Activated T-helper 1 cell treated with anti-CD3 and anti-CD28 coated beads, Interleukin-2, amount 50 U/mL, for 16 hours (primary cell): Measurements from ENCODE around the gene EFCAB6.

ENCODE experiments used
- DNase-seq, 2 donors: peaks; one replicate each; pipeline ENCODE4 v3.0.0-alpha.2; 2020; ENCODE audit warnings: low read depth in 1 of 2, low spot score in 1 of 2

EFCAB6 gene

GRCh38 chr22:43554694-43555365 is 257.3 kb downstream of the EFCAB6 start:
- DNase-seq, result no peak

GRCh38 chr22:43554259-43554636 is 257.9 kb downstream of the EFCAB6 start:
- no peak for DNase-seq

GRCh38 chr22:43553451-43554258 is 258.4 kb downstream of the EFCAB6 start:
- no peak for DNase-seq

- DNase-seq, result no peak
Observed at GRCh38 chr22:43550672-43551071, 261.4 kb downstream of the EFCAB6 start.

- no peak for DNase-seq
Observed at GRCh38 chr22:43550024-43550620, 262.0 kb downstream of the EFCAB6 start.

GRCh38 chr22:43546186-43546585 is 265.9 kb downstream of the EFCAB6 start:
- DNase-seq, result no peak

GRCh38 chr22:43544289-43544673 is 267.8 kb downstream of the EFCAB6 start:
- no peak for DNase-seq

GRCh38 chr22:43543522-43544288 is 268.4 kb downstream of the EFCAB6 start:
- DNase-seq, result no peak

- no peak for DNase-seq
Observed at GRCh38 chr22:43542681-43543521, 269.2 kb downstream of the EFCAB6 start.

- no peak for DNase-seq
Observed at GRCh38 chr22:43541462-43542407, 270.4 kb downstream of the EFCAB6 start.

- no peak for DNase-seq
Observed at GRCh38 chr22:43541022-43541421, 271.1 kb downstream of the EFCAB6 start.

- DNase-seq, result no peak
Observed at GRCh38 chr22:43540529-43540923, 271.6 kb downstream of the EFCAB6 start.

- DNase-seq, result no peak
Observed at GRCh38 chr22:43539572-43540528, 272.3 kb downstream of the EFCAB6 start.

- DNase-seq, result no peak
Observed at GRCh38 chr22:43537019-43537585, 275.0 kb downstream of the EFCAB6 start.

- DNase-seq, result no peak
Observed at GRCh38 chr22:43535741-43536140, 276.4 kb downstream of the EFCAB6 start.

- DNase-seq, result no peak
Observed at GRCh38 chr22:43535336-43535735, 276.8 kb downstream of the EFCAB6 start.

- DNase-seq, result no peak
Observed at GRCh38 chr22:43534916-43535315, 277.2 kb downstream of the EFCAB6 start.
